HFFc6 (cell line): ENCODE measurements around the gene SLC28A3. TPM values are rescaled to one million over a fixed set of nuclear protein-coding genes. Genes with fewer than 3 reads are reported as not detected.

Source experiments
- DNase-seq: peaks from one replicate; pipeline ENCODE4 v3.0.0-alpha.2; 2018
- H3K27ac Mint-ChIP-seq: 2 replicates; pipeline ENCODE4 v1.8.0; 2020; ENCODE audit warnings: mild to moderate bottlenecking, mixed read lengths
- H3K27me3 Mint-ChIP-seq: 2 replicates; pipeline ENCODE4 v1.8.0; 2021; ENCODE audit warnings: mild to moderate bottlenecking, moderate library complexity, mixed read lengths; ENCODE audit not compliant: insufficient read depth
- H3K36me3 Mint-ChIP-seq: 2 replicates; pipeline ENCODE4 v1.8.0; 2021; ENCODE audit warnings: low read depth, mixed read lengths
- H3K4me1 Mint-ChIP-seq: 2 replicates; pipeline ENCODE4 v1.8.0; 2020; ENCODE audit warnings: low read depth, mixed read lengths
- H3K4me3 Mint-ChIP-seq: 2 replicates; pipeline ENCODE4 v1.8.0; 2020; ENCODE audit warnings: mild to moderate bottlenecking, moderate library complexity, mixed read lengths
- H3K9me3 Mint-ChIP-seq: 2 replicates; pipeline ENCODE4 v1.8.0; 2020; ENCODE audit warnings: mild to moderate bottlenecking, mixed read lengths
- total RNA-seq, 6 experiments: library from RNA; stranded (reverse); fragmentation: NEBNext Ultra II Directional; extraction: Animal tissue kit (Norgen Biotek cat#: 25700); gene quantifications; 2 replicates in 1 of 6; 3 replicates in 5 of 6; pipeline ENCODE4 v1.2.3, GENCODE V29; 2021
- TF ChIP-seq, protein P1 (sequence below): fragments of 200-600 bp; sonication (generic); IDR thresholded peaks from 2 replicates; pipeline ENCODE4 v1.5.0; 2021; ENCODE audit warnings: antibody characterized with exemption, mild to moderate bottlenecking

Gene SLC28A3
- total RNA-seq, 6 experiments from 2014 or later: 0.43 to 0.64 (median 0.54) TPM

DNA sequence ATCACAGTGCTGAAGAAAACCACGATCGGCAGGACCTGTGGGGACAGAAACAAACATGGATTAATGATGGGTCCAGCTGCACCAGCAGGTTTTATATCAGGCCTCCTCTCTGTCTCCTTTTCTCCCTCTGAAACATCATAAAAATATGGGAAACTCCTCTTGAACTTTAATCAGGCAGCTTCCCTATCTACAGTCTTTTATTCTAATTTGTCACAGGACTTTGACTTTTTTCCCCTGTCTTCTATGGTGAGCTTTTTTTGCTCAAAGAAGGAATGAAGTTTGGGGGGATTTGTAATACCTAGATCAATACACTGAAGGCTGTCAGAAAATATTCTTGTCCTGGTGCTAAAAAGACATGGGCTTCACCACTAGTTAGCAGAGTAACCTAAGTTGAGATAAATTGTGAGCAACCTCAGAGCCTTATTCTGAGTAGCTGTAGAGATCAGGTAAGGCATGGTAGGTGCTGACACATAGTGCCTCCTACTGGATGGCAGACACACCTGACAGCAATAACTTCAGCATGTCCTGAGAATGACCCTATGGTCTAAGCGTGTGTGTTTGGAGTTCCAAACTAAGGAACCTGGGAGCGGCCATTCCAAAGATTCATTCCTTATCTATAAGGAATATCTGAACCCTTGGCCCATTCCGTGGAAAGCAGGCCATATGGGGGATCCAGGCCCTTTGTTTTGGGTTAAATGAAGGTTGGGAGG lies 46.2 kb downstream of the SLC28A3 start:
- TF ChIP-seq, protein P1, sequence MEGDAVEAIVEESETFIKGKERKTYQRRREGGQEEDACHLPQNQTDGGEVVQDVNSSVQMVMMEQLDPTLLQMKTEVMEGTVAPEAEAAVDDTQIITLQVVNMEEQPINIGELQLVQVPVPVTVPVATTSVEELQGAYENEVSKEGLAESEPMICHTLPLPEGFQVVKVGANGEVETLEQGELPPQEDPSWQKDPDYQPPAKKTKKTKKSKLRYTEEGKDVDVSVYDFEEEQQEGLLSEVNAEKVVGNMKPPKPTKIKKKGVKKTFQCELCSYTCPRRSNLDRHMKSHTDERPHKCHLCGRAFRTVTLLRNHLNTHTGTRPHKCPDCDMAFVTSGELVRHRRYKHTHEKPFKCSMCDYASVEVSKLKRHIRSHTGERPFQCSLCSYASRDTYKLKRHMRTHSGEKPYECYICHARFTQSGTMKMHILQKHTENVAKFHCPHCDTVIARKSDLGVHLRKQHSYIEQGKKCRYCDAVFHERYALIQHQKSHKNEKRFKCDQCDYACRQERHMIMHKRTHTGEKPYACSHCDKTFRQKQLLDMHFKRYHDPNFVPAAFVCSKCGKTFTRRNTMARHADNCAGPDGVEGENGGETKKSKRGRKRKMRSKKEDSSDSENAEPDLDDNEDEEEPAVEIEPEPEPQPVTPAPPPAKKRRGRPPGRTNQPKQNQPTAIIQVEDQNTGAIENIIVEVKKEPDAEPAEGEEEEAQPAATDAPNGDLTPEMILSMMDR: peak; percentile 46
- H3K36me3 Mint-ChIP-seq: no peaks in the 10 kb centered on the region
- H3K4me1 Mint-ChIP-seq: peaks cover 38% of the 10 kb centered on the region
- H3K27ac Mint-ChIP-seq: no peak overlapping the region
- H3K9me3 Mint-ChIP-seq: no peaks in the 10 kb centered on the region
- no peak overlapping the region for H3K4me3 Mint-ChIP-seq
- DNase-seq: no peak
- no peaks in the 10 kb centered on the region for H3K27me3 Mint-ChIP-seq

DNA sequence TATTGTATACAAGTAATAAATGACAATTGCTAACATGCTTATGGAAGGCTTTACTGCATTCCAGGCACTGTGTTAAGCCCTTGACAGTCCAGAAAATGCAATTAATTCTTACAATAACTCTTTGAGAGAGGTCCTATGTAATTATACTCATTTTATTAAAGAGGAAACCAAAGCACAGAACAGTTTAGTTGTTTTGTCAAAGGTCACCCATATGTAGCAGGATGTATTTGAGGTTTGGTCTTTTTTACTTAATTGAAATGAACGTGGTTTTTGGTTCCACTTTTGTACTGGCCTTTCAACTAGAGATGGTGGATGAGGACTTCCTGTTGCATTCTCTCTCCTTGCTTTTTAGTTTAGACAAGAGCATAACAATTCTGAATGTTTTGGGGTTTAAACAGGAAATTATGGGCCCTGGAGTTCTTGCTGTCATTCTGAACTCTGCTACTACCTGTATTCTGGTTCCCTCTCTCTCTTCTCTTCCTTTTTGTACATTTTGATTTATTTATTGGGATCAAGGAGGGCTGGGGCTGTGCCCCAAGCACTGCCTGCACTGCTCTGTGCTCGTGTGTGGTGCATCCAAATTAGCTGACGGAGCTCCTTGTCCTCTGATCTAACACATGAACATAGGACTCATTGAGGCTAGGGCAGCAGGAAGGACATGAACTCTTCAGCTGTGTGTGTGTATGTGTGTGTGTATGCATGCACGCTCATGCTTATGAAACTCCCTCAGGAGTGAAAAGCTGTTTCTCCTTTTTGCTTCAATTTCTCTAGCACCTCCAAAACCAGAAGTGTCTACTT lies 47.4 kb downstream of the SLC28A3 start:
- H3K36me3 Mint-ChIP-seq: no peaks in the 10 kb centered on the region
- DNase-seq: no peak
- peaks cover 28% of the 10 kb centered on the region for H3K4me1 Mint-ChIP-seq
- no peak overlapping the region for H3K4me3 Mint-ChIP-seq
- H3K27me3 Mint-ChIP-seq: peaks cover 3% of the 10 kb centered on the region
- no peaks in the 10 kb centered on the region for H3K9me3 Mint-ChIP-seq
- TF ChIP-seq, protein P1: no peak
- no peak overlapping the region for H3K27ac Mint-ChIP-seq

DNA sequence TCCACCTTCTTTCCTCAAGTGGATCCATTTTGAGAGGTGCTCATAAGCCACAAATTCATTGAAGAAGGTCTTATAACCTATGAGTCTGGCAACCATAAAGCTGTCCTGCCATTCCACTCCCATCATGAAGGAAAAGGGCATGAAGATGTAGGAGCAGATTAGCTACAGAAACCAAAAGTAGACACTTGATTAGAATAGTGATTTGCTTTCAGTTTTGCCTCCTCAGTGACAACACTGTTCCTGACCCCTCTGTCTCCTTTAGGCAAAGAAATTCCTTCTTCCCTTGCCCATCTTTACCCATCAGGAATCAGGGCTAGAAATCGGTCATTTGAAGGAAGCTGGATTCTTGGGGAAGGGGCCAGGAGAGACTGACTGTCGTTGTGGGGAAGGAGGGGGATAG lies 55.2 kb downstream of the SLC28A3 start:
- DNase-seq: no peak
- no peak overlapping the region for H3K27ac Mint-ChIP-seq
- TF ChIP-seq, protein P1: no peak
- 0 out of 2 replicates have a peak, but pooled peaks cover 9% of the 10 kb centered on the region for H3K4me1 Mint-ChIP-seq
- H3K36me3 Mint-ChIP-seq: no peaks in the 10 kb centered on the region
- no peak overlapping the region for H3K4me3 Mint-ChIP-seq
- H3K9me3 Mint-ChIP-seq: no peaks in the 10 kb centered on the region
- H3K27me3 Mint-ChIP-seq: peaks cover 3% of the 10 kb centered on the region

DNA sequence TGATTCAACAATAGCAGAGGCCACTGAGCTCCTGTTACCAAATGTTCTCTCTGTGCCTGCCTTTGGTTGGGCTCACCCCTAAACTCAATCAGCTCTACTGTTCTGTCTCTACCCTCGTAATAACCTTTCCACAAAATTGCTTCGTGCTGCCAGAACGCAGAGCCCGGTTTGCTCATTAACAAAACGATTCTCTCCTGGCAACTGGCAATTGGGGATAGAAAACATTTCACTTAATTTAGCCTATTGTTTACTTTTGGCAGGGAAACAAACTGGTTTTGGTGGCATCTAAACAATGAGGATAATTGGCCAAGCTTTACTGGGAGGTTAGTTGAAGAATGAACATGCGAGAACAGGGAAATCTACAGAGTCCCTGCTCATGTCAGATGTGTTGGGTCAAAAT lies 56.6 kb downstream of the SLC28A3 start:
- H3K27ac Mint-ChIP-seq: no peak overlapping the region
- H3K9me3 Mint-ChIP-seq: no peaks in the 10 kb centered on the region
- no peak for DNase-seq
- H3K4me1 Mint-ChIP-seq: 0 out of 2 replicates have a peak, but pooled peaks cover 9% of the 10 kb centered on the region
- H3K27me3 Mint-ChIP-seq: peaks cover 2% of the 10 kb centered on the region
- H3K4me3 Mint-ChIP-seq: no peak overlapping the region
- TF ChIP-seq, protein P1: no peak
- H3K36me3 Mint-ChIP-seq: no peaks in the 10 kb centered on the region

DNA sequence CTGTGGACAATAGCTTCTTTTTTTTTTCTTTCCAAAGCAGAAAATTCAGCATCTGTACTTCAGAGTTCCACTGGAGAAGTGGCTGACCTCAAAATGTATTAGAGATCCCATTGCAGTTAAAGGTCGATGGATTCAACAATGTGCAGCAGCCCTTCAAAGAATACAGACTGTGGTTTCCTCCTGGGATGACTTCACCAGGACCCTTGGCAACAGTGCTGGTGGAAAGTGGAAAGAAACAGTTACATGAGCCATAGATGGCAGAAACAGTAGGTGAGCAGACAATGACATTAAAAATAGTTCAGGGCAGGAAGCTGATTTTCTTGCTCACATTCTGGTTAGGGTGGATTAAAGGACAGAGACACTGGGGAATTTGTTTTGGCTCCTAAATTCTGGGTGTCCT lies 62.4 kb downstream of the SLC28A3 start:
- Mint-ChIP-seq H3K36me3 (no peaks in the 10 kb centered on the region), H3K27me3 (no peaks in the 10 kb centered on the region; the same call in none of the 2 replicates), H3K4me1 (peaks cover 8% of the 10 kb centered on the region; the same call in 1 of the 2 replicates), H3K9me3 (no peaks in the 10 kb centered on the region), H3K4me3 (no peak overlapping the region), H3K27ac (no peak overlapping the region)
- TF ChIP-seq, protein P1: no peak
- DNase-seq: peak; percentile 8
